Measurements from ENCODE around the gene PARD3.

PARD3 gene

GRCh38 chr10:34213805-34214197, 601.3 kb downstream of the PARD3 start:
- no peak for DNase-seq (ENCODE audit: low read depth)

DNA sequence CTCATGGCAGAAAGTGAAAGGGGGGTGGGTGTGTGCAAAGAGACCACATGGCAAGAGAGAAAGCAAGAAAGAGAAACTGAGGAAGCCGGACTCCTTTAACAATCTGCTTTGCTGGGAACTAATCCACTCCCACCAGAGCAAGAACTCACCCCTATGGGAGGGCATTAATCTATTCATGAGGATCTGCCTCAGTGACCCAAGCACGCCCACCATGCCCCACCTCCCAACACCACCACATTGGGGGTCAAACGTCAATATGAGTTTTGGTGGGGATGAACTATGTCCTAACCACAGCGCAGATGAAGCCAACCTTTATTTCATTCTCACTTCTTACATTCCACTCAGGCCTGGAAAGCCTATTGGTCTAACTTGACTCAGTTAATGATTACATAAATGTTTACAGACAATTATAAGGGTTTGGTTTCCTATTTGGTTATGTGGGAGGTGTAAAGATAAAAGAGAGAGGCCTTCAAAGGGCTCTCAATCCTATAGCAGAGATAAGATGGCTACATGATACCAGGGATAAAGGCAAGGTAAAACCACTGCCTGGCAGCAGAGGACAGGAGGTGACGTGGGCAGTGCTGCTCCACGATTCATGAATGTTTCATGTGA, 601.8 kb downstream of the PARD3 start:
- no peak for DNase-seq (ENCODE audit: low read depth)

- DNase-seq (ENCODE audit: low read depth): no peak
Observed at GRCh38 chr10:34207343-34207742, 607.8 kb downstream of the PARD3 start.

DNA sequence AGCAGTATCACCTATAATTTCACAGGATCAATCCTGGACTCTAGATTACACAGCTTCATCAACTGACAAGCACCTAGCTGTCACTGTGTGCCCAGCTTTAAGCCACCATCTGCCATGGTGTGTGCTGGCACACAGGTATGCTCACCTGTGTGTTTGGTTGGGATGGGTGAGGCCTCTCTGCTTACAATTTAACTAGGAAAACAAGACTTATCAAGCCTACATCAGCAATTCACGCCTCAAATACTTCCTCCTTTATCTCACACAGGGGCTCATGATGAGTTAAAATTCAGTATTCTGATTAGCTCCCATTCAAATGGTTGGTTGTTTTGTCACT, 608.2 kb downstream of the PARD3 start:
- DNase-seq (ENCODE audit: low read depth): no peak

DNA sequence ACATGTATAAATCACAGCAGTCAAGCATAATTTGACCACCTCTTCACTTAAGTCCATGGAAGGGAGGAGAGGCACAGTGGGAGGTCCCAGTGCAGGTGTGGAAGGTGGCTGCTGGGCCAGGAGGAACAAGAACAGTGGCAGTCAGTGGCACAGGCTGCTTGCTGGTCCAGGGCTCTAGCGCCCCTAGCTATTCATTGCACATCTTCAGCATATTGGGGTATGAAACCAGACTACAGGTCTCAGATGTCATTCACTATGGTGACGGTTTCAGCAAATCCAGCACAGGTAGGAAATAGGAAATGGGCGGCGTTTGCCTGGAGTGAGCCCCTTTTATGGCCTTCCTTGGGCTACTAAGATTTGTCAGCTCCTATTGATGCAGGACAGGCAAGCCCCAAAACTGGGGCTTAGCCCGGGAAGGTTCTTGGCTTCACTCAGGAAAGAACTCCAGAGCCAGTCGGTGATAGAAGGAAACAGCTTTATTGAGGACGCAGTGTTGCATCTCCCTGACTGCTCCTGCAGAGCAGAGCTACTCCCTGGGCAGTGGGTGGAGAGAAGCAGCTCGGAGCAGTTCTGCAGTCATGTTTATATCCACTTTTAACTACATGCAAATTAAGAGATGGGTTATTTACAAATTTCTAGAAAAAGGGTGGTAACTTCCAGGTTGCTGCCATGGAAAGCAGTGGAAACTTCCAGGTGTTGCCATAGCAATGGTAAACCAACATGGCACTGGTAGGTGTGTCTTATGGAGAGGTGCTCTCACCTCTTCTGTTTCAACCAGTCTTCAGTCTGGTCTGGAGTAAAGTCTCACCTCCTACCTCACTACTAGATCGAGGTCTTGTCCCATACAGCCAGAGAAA, 608.8 kb downstream of the PARD3 start:
- no peak for DNase-seq (ENCODE audit: low read depth)

- no peak for DNase-seq (ENCODE audit: low read depth)
Observed at GRCh38 chr10:34205452-34205851, 609.6 kb downstream of the PARD3 start.

GRCh38 chr10:34203966-34204630, 611.0 kb downstream of the PARD3 start:
- DNase-seq (ENCODE audit: low read depth): no peak

DNA sequence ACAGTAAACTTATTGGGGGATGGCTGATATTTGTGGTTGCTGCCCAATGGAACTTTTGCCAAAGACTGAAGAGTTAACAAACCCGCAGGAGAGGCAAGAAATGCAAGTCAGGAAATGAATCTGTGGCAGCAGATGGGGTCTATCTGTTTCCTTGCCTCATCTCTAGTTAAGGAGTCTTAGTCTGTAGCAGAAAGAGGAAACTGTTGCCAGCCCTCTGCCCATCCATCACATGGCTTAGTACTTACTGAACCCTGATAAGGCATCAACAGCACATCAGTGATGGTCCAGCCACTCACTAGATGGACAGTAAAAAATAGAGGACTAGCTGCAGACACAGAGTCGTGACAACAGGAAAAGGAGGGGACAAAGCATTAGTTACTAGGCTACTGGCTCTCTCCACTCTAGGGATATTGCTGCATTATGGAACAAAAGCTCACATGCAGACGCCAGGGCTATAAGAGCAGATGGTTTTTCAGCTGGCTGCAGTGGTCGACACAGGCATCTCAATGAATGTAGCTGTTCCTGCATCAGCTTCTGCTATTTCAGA, 614.7 kb downstream of the PARD3 start:
- DNase-seq (ENCODE audit: low read depth): no peak

DNA sequence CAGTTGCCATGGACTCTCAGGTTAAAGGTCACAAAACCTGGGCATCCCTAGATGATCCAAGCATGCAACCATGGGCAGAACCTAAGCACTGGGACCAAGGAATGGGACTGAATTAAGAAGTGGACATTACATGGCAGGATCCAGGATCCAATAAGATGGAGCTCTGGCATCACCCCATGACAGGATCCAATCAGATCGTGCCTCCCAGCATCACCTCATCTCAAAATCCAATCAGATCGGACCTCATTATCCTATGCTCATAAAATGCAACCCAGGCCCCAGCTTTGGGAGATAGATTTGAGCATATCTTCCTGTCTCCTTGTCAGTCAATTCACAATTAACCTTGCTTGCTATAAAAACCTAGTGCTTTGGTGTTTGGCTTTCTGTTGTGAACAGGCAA, 616.1 kb downstream of the PARD3 start:
- DNase-seq (ENCODE audit: low read depth): no peak

GRCh38 chr10:34196058-34196433, 619.0 kb downstream of the PARD3 start:
- DNase-seq (ENCODE audit: low read depth): no peak

DNA sequence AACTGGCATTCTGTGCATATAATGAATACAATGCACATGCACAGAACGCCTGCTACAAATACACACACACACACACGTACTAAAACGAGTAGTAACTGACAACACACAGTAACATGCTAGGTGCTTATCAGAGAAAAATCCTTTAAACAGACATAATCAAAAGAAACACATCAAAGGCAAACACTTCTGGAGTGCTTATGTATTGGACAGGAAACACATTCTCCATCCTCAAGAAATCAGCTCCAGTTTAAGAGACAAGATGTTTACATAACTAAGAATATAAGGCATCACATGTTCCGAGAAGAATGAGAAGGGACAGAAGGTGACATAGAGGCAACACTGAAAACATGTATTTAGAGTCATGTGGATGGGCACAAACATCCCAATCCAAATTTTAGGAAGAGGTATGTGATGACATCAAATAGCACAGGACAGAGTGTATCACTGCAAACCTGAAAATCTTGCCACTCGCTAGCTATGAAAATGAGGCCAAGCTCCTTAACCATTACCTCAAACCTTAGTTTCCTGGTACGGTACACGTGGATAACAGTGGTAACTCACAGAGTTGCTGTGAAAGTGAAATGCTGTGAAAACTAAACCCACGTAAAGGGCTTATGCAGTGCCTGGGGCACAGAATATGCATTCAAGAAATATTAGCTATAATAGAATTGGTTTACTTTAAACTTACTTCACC, 619.6 kb downstream of the PARD3 start:
- no peak for DNase-seq (ENCODE audit: low read depth)

GRCh38 chr10:34193931-34194626, 621.0 kb downstream of the PARD3 start:
- no peak for DNase-seq (ENCODE audit: low read depth)

DNA sequence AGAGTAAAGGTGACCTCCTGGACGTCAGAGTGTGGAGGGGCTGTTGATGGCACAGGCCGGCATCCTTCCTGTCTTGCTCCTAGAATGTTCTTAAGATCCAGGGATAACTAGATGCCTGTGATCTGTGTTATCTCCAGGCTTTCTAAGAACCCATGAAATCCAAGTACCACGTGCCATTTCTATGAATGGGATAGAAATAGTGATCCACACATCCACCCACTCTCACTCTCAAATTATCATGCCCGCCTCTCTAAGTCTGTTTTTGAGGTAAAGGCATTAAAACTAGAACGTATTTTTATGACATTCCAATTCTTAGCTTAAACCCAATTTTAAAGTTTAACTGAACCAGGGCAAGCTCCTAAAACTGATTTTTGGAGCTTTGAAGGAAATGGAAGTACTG, 622.5 kb downstream of the PARD3 start:
- no peak for DNase-seq (ENCODE audit: low read depth)

GRCh38 chr10:34191406-34191805, 623.7 kb downstream of the PARD3 start:
- DNase-seq (ENCODE audit: low read depth): no peak

DNA sequence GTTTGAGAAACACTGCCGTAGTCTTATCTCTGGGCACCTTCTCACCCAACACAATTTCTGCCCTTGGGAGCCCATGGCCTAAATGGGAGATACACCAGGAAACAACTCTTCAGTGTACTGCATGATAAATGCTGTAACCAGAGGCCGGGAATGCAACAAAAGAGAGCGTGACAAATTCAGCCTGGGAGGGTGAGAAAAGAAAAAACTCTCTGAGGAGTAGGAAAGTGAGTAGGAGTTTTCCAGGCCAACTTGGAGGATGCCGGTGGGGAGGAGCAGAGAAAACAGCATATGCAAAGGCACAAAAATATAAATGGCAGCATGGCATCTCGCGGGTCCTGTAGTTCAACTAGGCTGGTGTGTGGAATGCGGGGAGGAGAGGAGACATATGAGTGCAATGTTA, 624.5 kb downstream of the PARD3 start:
- DNase-seq (ENCODE audit: low read depth): no peak

- DNase-seq (ENCODE audit: low read depth): no peak
Observed at GRCh38 chr10:34189830-34190229, 625.3 kb downstream of the PARD3 start.

DNA sequence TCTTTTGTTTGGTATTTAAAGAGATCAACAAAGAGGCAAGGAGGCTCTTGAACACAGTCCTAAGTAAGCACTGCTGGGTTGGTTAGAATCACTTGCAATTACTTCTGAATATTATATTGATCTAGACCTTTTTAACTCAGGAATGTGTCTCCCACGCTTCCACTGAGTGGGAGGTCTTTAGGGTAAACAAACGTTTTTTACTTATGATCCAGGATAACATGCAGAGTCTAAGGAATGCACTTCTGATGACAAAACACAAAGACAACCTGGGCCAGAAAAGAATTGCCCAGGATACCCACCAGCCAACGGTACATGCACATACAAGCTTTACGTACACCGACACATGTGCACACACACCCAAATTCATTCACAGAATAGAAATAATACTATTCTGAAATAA, 626.9 kb downstream of the PARD3 start:
- DNase-seq (ENCODE audit: low read depth): no peak

GRCh38 chr10:34187201-34187600, 627.9 kb downstream of the PARD3 start:
- no peak for DNase-seq (ENCODE audit: low read depth)

GRCh38 chr10:34186745-34187144, 628.4 kb downstream of the PARD3 start:
- DNase-seq (ENCODE audit: low read depth): no peak

GRCh38 chr10:34185998-34186397, 629.1 kb downstream of the PARD3 start:
- no peak for DNase-seq (ENCODE audit: low read depth)

- DNase-seq (ENCODE audit: low read depth): no peak
Observed at GRCh38 chr10:34184939-34185386, 630.1 kb downstream of the PARD3 start.

DNA sequence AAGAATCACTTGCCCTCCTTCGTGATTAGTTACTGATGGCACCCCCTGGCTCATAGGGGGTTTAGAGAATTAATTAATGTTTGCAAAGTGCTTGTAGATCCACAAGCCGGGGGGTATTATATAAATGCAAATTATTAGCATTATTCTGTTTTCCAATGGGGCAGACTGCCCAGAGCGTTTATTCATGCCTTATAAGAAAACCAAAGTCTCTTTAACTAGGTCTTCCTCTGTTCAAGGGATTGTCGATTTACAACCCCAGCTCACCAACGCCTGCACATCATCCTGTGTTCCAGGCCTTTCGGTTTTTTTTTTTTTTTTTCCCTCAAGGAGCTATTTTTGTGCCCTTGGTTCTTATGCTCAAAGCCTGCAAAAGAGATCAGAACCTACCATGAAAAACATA, 630.7 kb downstream of the PARD3 start:
- DNase-seq (ENCODE audit: low read depth): no peak

All from activated T-cell treated with anti-CD3 and anti-CD28 coated beads for 48 hours (primary cell).